ENCODE measurements around the gene OXT. TPM values are rescaled to one million over a fixed set of nuclear protein-coding genes. Genes with fewer than 3 reads are reported as not detected.

OXT gene
- total and polyA plus RNA-seq, 2 of the 13 experiments (the other 11 are each of a cell fraction or from before 2014, with no cell fraction given): not detected

GRCh38 chr20:3045042-3045815, 26.2 kb upstream of the OXT start (continued):
- TF ChIP-seq E2F1 (CRISPR knock-in tag; IDR thresholded peaks at IDR 0.05) (no peak), ZNF30 (CRISPR knock-in tag; IDR thresholded peaks at IDR 0.05) (no peak), MED1 (CRISPR knock-in tag; IDR thresholded peaks at IDR 0.05) (no peak), ZNF549 (CRISPR knock-in tag; IDR thresholded peaks at IDR 0.05) (no peak), BRD4 (CRISPR knock-in tag; IDR thresholded peaks at IDR 0.05) (no peak), PITX1 (CRISPR knock-in tag; IDR thresholded peaks at IDR 0.05) (no peak), ZNF235 (CRISPR knock-in tag; IDR thresholded peaks at IDR 0.05; ENCODE audit: borderline replicate concordance) (no peak; the same call in 1 of the 2 replicates), ZNF556 (CRISPR knock-in tag; IDR thresholded peaks at IDR 0.05; ENCODE audit: borderline replicate concordance) (no peak), TBP (CRISPR knock-in tag; IDR thresholded peaks at IDR 0.05) (no peak), THAP9 (CRISPR knock-in tag; IDR thresholded peaks at IDR 0.05; ENCODE audit: borderline replicate concordance) (no peak; the same call in 1 of the 2 replicates), NFYC (CRISPR knock-in tag; IDR thresholded peaks at IDR 0.05) (peak; percentile 49; the same call in 1 of the 2 replicates), ZNF670 (CRISPR knock-in tag; IDR thresholded peaks at IDR 0.05; ENCODE audit: borderline replicate concordance) (no peak), RBFOX2 (IDR thresholded peaks at IDR 0.05; ENCODE audit: low read depth, low read length) (no peak), MIER3 (CRISPR knock-in tag; IDR thresholded peaks at IDR 0.05; ENCODE audit: borderline replicate concordance) (0 out of 2 replicates have a peak, but pooled peaks have one; percentile 7), ZNF510 (CRISPR knock-in tag; IDR thresholded peaks at IDR 0.05; ENCODE audit: low read depth) (peak; percentile 55; the same call in 1 of the 2 replicates), ZNF292 (CRISPR knock-in tag; IDR thresholded peaks at IDR 0.05; ENCODE audit: borderline replicate concordance, low read depth) (peak; percentile 33; the same call in 1 of the 2 replicates), CENPBD1 (CRISPR knock-in tag; IDR thresholded peaks at IDR 0.05; ENCODE audit: borderline replicate concordance, low read depth) (no peak), MED8 (CRISPR knock-in tag; IDR thresholded peaks at IDR 0.05; ENCODE audit: insufficient replicate concordance) (no peak), TRIM24 (CRISPR knock-in tag; IDR thresholded peaks at IDR 0.05) (no peak), NAIF1 (CRISPR knock-in tag; IDR thresholded peaks at IDR 0.05; ENCODE audit: borderline replicate concordance) (0 out of 2 replicates have a peak, but pooled peaks have one; percentile 78), ZFAT (CRISPR knock-in tag; conservative IDR thresholded peaks at IDR 0.05) (no peak), NCOR1 (IDR thresholded peaks at IDR 0.05; ENCODE audit: borderline replicate concordance, low read length) (peak; percentile 36; the same call in 1 of the 2 replicates), ZNF607 (CRISPR knock-in tag; IDR thresholded peaks at IDR 0.05; ENCODE audit: borderline replicate concordance) (no peak; the same call in 1 of the 2 replicates), ZNF224 (CRISPR knock-in tag; IDR thresholded peaks at IDR 0.05) (no peak; the same call in 1 of the 2 replicates)
- TF ChIP-seq, protein P1, sequence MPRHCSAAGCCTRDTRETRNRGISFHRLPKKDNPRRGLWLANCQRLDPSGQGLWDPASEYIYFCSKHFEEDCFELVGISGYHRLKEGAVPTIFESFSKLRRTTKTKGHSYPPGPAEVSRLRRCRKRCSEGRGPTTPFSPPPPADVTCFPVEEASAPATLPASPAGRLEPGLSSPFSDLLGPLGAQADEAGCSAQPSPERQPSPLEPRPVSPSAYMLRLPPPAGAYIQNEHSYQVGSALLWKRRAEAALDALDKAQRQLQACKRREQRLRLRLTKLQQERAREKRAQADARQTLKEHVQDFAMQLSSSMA (CRISPR knock-in tag; IDR thresholded peaks at IDR 0.05): peak; percentile 44; the same call in 1 of the 2 replicates
